Measurements from ENCODE around the gene MOAP1. TPM values are rescaled to one million over a fixed set of nuclear protein-coding genes. Genes with fewer than 3 reads are reported as not detected.

MOAP1 gene
- total RNA-seq, 1 donor from 2014 or later, result 19.3 TPM

GRCh38 chr14:93212432-93212831 lies 27.7 kb upstream of the MOAP1 start:
- Mint-ChIP-seq H3K27ac (no peak overlapping the region), H3K4me3 (no peak overlapping the region), H3K9me3 (no peaks in the 10 kb centered on the region), H3K4me1 (ENCODE audit: unreplicated experiment) (peaks cover 10% of the 10 kb centered on the region), H3K27me3 (no peaks in the 10 kb centered on the region), H3K36me3 (no peaks in the 10 kb centered on the region)
- no peak for TF ChIP-seq CTCF (conservative IDR thresholded peaks at IDR 0.05)
- DNase-seq (ENCODE audit: extremely low spot score, unreplicated experiment), result no peak

DNA sequence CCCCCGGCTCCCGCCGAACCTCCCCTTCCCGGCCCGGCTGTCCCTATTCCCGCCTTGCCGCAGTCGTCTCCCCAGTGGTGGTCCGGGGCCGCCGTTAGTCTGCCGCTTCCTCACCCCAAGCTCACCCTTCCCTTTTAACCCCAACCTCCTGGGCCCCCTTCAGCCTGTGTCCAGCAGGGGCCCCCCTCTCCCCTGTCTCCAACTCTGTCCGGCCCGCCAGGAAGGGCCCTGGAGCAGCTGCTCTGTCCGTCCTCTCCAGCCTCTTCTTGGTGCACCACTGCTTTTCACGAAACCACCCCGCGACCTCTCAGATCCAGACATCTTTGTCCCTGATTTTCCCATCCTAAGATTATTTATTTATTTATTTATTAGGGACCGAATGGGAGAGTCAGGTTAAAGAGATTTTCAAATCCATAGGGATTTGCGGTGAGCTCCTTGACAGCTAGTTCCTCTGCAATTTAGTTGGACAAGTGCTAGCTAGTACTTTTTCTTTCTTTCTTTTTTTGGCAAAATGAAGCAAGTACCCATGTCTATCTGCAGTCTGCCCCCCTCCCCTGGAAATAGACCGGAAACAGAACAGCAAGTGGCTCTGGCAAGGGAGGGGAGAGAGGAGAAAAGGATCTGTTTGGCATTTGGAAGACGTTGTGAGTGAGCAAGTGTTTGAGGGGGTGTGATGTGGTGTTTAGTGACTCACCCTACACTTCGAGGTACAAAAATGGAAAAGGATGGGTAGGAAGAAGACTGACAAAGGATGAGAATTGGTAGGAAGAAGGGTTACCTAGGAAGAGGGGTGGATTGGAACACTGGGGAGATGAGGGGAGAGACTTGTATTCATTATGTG lies 23.0 kb upstream of the MOAP1 start:
- no peak for DNase-seq (ENCODE audit: extremely low spot score, unreplicated experiment)
- peak overlapping the region; percentile 70 for H3K27ac Mint-ChIP-seq
- peak overlapping the region; percentile 90 for H3K4me3 Mint-ChIP-seq
- H3K9me3 Mint-ChIP-seq, result no peaks in the 10 kb centered on the region
- H3K36me3 Mint-ChIP-seq, result no peaks in the 10 kb centered on the region
- peaks cover 15% of the 10 kb centered on the region for H3K4me1 Mint-ChIP-seq (ENCODE audit: unreplicated experiment)
- TF ChIP-seq CTCF (conservative IDR thresholded peaks at IDR 0.05), result no peak
- no peaks in the 10 kb centered on the region for H3K27me3 Mint-ChIP-seq

GRCh38 chr14:93206793-93207467 lies 22.2 kb upstream of the MOAP1 start, which contains the start of the genes GON7 and UBR7:
GON7 (minus strand) TSS chr14:93207065; CDS start chr14:93207037, 28 bp downstream.
UBR7 (plus strand) TSS chr14:93207256; CDS start chr14:93207292, 36 bp downstream.
- Mint-ChIP-seq H3K9me3 (no peaks in the 10 kb centered on the region), H3K27ac (peak within 1 kb of the TSS; percentile 90), H3K4me1 (ENCODE audit: unreplicated experiment) (peaks cover 15% of the 10 kb centered on the region), H3K27me3 (no peaks in the 10 kb centered on the region), H3K36me3 (no peaks in the 10 kb centered on the region), H3K4me3 (peak within 1 kb of the TSS; percentile 90)
- DNase-seq (ENCODE audit: extremely low spot score, unreplicated experiment), result peak; percentile 95
- no peak for TF ChIP-seq CTCF (conservative IDR thresholded peaks at IDR 0.05)

GRCh38 chr14:93201155-93201704 lies 16.5 kb upstream of the MOAP1 start:
- H3K4me3 Mint-ChIP-seq, result no peak overlapping the region
- H3K27ac Mint-ChIP-seq, result no peak overlapping the region
- H3K9me3 Mint-ChIP-seq, result no peaks in the 10 kb centered on the region
- H3K36me3 Mint-ChIP-seq, result no peaks in the 10 kb centered on the region
- no peaks in the 10 kb centered on the region for H3K27me3 Mint-ChIP-seq
- no peak for TF ChIP-seq CTCF (conservative IDR thresholded peaks at IDR 0.05)
- no peak for DNase-seq (ENCODE audit: extremely low spot score, unreplicated experiment)
- no peaks in the 10 kb centered on the region for H3K4me1 Mint-ChIP-seq (ENCODE audit: unreplicated experiment)

DNA sequence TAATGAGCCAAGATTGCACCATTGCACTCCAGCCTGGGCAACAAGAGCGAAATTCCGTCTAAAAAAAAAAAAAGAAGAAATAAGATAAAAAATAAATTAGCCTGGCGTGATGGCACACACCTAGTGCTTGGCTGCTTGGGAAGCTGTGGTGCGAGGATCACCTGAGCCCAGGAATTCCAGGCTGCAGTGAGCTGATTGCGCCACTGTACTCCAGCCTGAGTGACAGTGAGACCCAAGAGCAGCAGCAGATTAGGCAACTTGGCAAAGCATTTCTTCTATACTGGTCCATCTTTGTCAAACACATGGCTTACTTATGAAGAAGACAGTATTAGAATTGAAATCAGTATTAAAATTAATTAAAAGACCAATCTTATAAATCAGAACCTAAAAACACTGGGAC lies 15.9 kb upstream of the MOAP1 start:
- Mint-ChIP-seq H3K9me3 (no peaks in the 10 kb centered on the region), H3K27ac (no peak overlapping the region), H3K4me3 (no peak overlapping the region), H3K27me3 (no peaks in the 10 kb centered on the region), H3K4me1 (ENCODE audit: unreplicated experiment) (no peaks in the 10 kb centered on the region), H3K36me3 (no peaks in the 10 kb centered on the region)
- DNase-seq (ENCODE audit: extremely low spot score, unreplicated experiment), result no peak
- no peak for TF ChIP-seq CTCF (conservative IDR thresholded peaks at IDR 0.05)
